Measurements from ENCODE around the gene RFTN1. TPM values are rescaled to one million over a fixed set of nuclear protein-coding genes. Genes with fewer than 3 reads are reported as not detected.

RFTN1 gene
- total and polyA plus RNA-seq, 3 donors from 2014 or later: 20.8 to 25.7 (median 22.2) TPM

DNA sequence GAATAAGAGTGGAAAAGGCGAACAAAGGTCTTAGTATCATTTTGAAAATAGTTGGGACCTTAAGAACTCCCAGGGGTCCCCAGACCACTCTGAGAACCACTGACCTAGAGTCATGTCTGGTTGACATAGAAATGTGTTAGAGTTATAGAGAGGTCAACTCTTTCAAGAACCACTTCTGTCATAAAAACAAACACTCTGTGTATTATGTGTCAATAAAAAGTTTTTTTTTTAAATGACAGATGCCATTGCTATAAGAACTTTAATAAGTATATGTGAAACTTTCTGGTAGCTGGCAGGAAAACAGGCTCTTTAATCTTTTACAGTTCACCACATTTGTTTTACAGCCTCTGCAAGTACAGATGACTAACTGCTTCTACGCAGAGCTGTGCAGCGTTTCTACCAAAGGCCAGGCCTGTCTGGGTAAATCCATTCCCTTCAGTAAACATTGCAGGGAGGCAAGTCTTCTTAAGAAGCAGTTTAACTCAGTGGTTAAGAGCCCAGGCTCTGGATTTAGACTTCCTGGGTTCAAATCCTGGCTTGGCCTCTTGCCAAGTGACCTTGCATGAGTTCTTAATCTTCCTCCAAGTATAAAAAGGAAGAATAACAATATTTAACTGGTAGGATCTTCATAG is 56.6 kb downstream of the RFTN1 start:
- DNase-seq: no peak
- intact Hi-C loops (cut with DNase I; ENCODE audit: low total_unique reads): no loop called here
- H3K27ac ChIP-seq: no peak overlapping the region
- no peaks in the 10 kb centered on the region for H3K4me1 ChIP-seq
- H3K36me3 ChIP-seq (ENCODE audit: low read depth, missing control alignments): no peaks in the 10 kb centered on the region
- no peaks in the 10 kb centered on the region for H3K27me3 ChIP-seq
- WGBS, 2 donors: 83 to 89% methylated on average over 3 of the region's 3 CpGs
- TF ChIP-seq, protein P1, sequence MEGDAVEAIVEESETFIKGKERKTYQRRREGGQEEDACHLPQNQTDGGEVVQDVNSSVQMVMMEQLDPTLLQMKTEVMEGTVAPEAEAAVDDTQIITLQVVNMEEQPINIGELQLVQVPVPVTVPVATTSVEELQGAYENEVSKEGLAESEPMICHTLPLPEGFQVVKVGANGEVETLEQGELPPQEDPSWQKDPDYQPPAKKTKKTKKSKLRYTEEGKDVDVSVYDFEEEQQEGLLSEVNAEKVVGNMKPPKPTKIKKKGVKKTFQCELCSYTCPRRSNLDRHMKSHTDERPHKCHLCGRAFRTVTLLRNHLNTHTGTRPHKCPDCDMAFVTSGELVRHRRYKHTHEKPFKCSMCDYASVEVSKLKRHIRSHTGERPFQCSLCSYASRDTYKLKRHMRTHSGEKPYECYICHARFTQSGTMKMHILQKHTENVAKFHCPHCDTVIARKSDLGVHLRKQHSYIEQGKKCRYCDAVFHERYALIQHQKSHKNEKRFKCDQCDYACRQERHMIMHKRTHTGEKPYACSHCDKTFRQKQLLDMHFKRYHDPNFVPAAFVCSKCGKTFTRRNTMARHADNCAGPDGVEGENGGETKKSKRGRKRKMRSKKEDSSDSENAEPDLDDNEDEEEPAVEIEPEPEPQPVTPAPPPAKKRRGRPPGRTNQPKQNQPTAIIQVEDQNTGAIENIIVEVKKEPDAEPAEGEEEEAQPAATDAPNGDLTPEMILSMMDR (IDR thresholded peaks at IDR 0.05): no peak
- TF ChIP-seq POLR2A (IDR thresholded peaks at IDR 0.05): no peak
- no peaks in the 10 kb centered on the region for H3K9me3 ChIP-seq
- H3K4me3 ChIP-seq: no peak overlapping the region

DNA sequence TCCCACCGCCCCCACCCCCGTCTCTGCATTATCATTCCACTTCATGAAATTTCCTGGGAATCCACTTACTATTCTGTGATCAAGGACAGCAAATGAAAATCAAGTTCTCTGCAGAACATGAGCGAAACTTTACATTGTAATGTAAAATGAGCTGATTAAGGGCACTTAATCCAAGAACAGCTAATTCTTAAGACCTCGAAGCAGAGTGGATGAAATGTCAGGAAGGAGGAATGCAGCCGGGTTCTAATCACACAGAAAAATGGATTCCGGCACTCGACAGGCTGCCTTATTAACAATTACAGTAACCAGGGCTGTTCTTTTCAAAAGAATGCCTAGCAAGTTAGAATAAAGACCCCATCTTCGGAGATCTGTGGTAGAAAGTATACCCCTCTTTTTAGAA is 57.5 kb downstream of the RFTN1 start:
- Histone ChIP-seq H3K27me3 (no peaks in the 10 kb centered on the region), H3K27ac (no peak overlapping the region), H3K4me3 (no peak overlapping the region), H3K36me3 (ENCODE audit: low read depth, missing control alignments) (no peaks in the 10 kb centered on the region), H3K9me3 (no peaks in the 10 kb centered on the region), H3K4me1 (no peaks in the 10 kb centered on the region)
- intact Hi-C loops (cut with DNase I; ENCODE audit: low total_unique reads): no loop called here
- WGBS, 2 donors: 78 to 79% methylated on average over 8 of the region's 8 CpGs
- no peak for DNase-seq
- TF ChIP-seq, protein P1 (IDR thresholded peaks at IDR 0.05): no peak
- no peak for TF ChIP-seq POLR2A (IDR thresholded peaks at IDR 0.05)

DNA sequence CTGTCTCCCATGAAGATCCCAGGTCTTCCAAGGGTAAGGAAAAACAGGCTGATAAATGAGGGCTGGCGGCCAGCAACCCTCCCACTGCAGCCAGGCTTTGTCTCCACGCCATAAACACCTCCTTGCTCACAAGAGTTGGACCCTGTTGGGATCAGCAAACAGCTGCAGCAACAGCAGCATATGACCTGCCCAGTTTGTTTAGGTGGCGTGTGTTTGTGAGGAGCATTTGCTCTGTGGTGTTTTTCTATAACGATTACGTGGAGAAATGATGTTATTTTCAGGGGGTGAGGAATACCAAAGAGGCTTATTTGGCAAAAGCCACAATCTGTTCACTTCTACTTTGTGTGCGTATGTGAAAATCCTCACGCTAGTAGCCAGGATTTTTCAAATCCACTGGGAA is 58.5 kb downstream of the RFTN1 start:
- 56 to 60% methylated on average over 7 of the region's 7 CpGs for WGBS, 2 donors
- no peak overlapping the region for H3K4me3 ChIP-seq
- TF ChIP-seq, protein P1 (IDR thresholded peaks at IDR 0.05): no peak
- TF ChIP-seq POLR2A (IDR thresholded peaks at IDR 0.05): no peak
- DNase-seq: no peak
- no peaks in the 10 kb centered on the region for H3K4me1 ChIP-seq
- H3K9me3 ChIP-seq: no peaks in the 10 kb centered on the region
- H3K27ac ChIP-seq: peak overlapping the region in 1 of 2 donors; percentile 26
- no peaks in the 10 kb centered on the region for H3K27me3 ChIP-seq
- intact Hi-C loops (cut with DNase I; ENCODE audit: low total_unique reads): no loop called here
- no peaks in the 10 kb centered on the region for H3K36me3 ChIP-seq (ENCODE audit: low read depth, missing control alignments)

DNA sequence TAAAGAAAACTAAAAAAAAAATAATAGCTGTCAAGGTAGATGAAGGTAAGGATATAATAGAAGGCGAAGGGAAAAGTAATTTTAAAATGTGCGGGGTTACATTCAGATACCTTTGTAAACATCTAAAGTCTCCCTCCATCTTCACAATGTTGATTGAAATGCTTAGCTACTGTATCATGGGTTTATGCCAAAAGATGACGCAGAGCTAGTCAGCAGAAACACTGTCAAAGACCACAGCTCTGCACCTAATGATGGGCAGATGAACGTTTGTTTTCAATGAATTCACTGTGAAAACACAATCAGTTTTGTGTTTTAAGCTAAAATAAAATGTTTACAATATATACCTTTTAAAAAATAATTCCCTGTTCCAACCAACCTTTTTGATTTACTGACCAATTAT is 61.2 kb downstream of the RFTN1 start:
- no peak for DNase-seq
- Histone ChIP-seq H3K4me1 (no peaks in the 10 kb centered on the region), H3K27ac (no peak overlapping the region), H3K27me3 (no peaks in the 10 kb centered on the region), H3K4me3 (no peak overlapping the region), H3K9me3 (no peaks in the 10 kb centered on the region), H3K36me3 (ENCODE audit: low read depth, missing control alignments) (no peaks in the 10 kb centered on the region)
- no peak for TF ChIP-seq POLR2A (IDR thresholded peaks at IDR 0.05)
- TF ChIP-seq, protein P1 (IDR thresholded peaks at IDR 0.05): no peak
- WGBS, 2 donors: 84 to 85% methylated on average over 4 of the region's 4 CpGs
- intact Hi-C loops (cut with DNase I; ENCODE audit: low total_unique reads): no loop called here

DNA sequence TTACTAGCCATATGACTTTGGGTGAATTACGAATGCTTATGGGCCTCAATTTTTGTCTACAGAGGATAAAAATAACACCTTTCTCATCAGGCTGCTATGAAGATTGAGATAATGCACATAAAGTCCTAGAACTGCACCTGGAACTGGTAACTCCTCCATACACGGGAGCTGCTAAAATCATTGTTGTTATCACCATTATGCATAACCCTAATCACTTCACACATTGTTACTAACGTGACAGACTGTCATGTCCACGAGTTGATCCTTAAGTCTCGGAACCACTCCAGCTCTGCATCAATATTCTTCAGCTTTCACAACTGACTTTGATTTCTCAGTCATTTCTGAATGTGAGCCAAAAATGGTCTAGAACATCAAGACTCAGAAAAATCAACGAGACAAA is 64.1 kb downstream of the RFTN1 start:
- TF ChIP-seq, protein P1 (IDR thresholded peaks at IDR 0.05): no peak
- TF ChIP-seq POLR2A (IDR thresholded peaks at IDR 0.05): no peak
- no peak overlapping the region for H3K4me3 ChIP-seq
- intact Hi-C loops (cut with DNase I; ENCODE audit: low total_unique reads): no loop called here
- H3K27me3 ChIP-seq: no peaks in the 10 kb centered on the region
- no peaks in the 10 kb centered on the region for H3K9me3 ChIP-seq
- no peaks in the 10 kb centered on the region for H3K4me1 ChIP-seq
- no peak overlapping the region for H3K27ac ChIP-seq
- DNase-seq: no peak
- no peaks in the 10 kb centered on the region for H3K36me3 ChIP-seq (ENCODE audit: low read depth, missing control alignments)
- 65 to 73% methylated on average over 6 of the region's 6 CpGs for WGBS, 2 donors

Measured in testis (tissue), 3 donors.